GM12878 (cell line): Measurements from ENCODE around the gene RBM15. TPM values are rescaled to one million over a fixed set of nuclear protein-coding genes. Genes with fewer than 3 reads are reported as not detected.

Source experiments
- ATAC-seq: fragments of 200-7000 bp; cut with Tn5 transposase; 3 replicates; pipeline ENCODE4 v1.9.1; 2020; ENCODE audit warnings: mild to moderate bottlenecking, moderate library complexity
- BruUV-seq: library from RNA; stranded (reverse); fragments of 400-500 nt; replicated peaks from 2 replicates; lab custom pipeline; 2021; lab: Mats Ljungman, UMichigan
- CTCF ChIA-PET: fragments of 300-600 bp; sonication (Branson Sonifier 250); formaldehyde crosslinking; extraction: SDS; loops from one replicate; lab custom pipeline; 2021; ENCODE audit warnings: inconsistent platforms; lab: Yijun Ruan, JAX
- POLR2A ChIA-PET: fragments of 350-600 bp; formaldehyde crosslinking; extraction: SDS; loops from one replicate; lab custom pipeline; 2021; ENCODE audit warnings: inconsistent platforms; lab: Charles Lee
- RAD21 ChIA-PET: fragments of 300-600 bp; sonication (Branson Sonifier 250); formaldehyde crosslinking; loops from one replicate; lab custom pipeline; 2023; ENCODE audit warnings: antibody characterized with exemption; ENCODE audit not compliant: unreplicated experiment; lab: Charles Lee
- SMC1A ChIA-PET: fragments of 300-600 bp; sonication (Branson Sonifier 250); formaldehyde crosslinking; loops from one replicate; lab custom pipeline; 2023; ENCODE audit not compliant: unreplicated experiment, uncharacterized antibody; lab: Charles Lee
- DNase-seq: peaks from one replicate; pipeline ENCODE4 v3.0.0-alpha.2; 2011; ENCODE audit warnings: low read depth, low spot score
- FAIRE-seq: peaks from 3 replicates; lab custom pipeline; 2011; peaks lifted over from hg19 to GRCh38; lab: Jason Lieb, UNC
- H2AFZ ChIP-seq: 2 replicates; pipeline ENCODE4 v1.6.0; 2011; ENCODE audit warnings: low read depth, low read length, control low read depth; ENCODE audit not compliant: control insufficient read depth
- H3K27ac ChIP-seq: 2 replicates; pipeline ENCODE4 v1.5.1; 2011; ENCODE audit warnings: control low read depth; ENCODE audit not compliant: control insufficient read depth, insufficient read depth
- H3K27me3 ChIP-seq, 2 experiments: replicated peaks in 1 of 2; 2 replicates each; pipeline versions ENCODE4 v1.6.0 to v1.6.1; 2011; ENCODE audit warnings: low read length in 1 of 2; ENCODE audit not compliant: control insufficient read depth in 2 of 2, insufficient read depth in 2 of 2
- H3K36me3 ChIP-seq, 2 experiments: 2 replicates each; pipeline ENCODE4 v1.5.1; 2011; ENCODE audit warnings: low read length in 1 of 2; ENCODE audit not compliant: control insufficient read depth in 2 of 2, insufficient read depth in 2 of 2
- H3K4me1 ChIP-seq: 2 replicates; pipeline ENCODE4 v1.6.1; 2011; ENCODE audit warnings: mild to moderate bottlenecking, low read length, moderate library complexity, mixed read lengths; ENCODE audit not compliant: control insufficient read depth, insufficient read depth
- H3K4me2 ChIP-seq: 2 replicates; pipeline ENCODE4 v1.6.0; 2011; ENCODE audit warnings: control low read depth; ENCODE audit not compliant: control insufficient read depth, insufficient read depth
- H3K4me3 ChIP-seq: fragments of 200-600 bp; sonication (generic); 2 replicates; pipeline ENCODE4 v1.5.1; 2016
- H3K79me2 ChIP-seq: 2 replicates; pipeline ENCODE4 v1.6.0; 2011; ENCODE audit warnings: low read length; ENCODE audit not compliant: control insufficient read depth, insufficient read depth
- H3K9ac ChIP-seq: 2 replicates; pipeline ENCODE4 v1.8.0; 2011; ENCODE audit warnings: low read length, control low read depth, mixed read lengths; ENCODE audit not compliant: control insufficient read depth, insufficient read depth
- H3K9me3 ChIP-seq: replicated peaks from 3 replicates; pipeline ENCODE4 v1.5.1; 2011; ENCODE audit warnings: mild to moderate bottlenecking, low read length; ENCODE audit not compliant: control insufficient read depth, insufficient read depth
- H4K20me1 ChIP-seq: 2 replicates; pipeline ENCODE4 v1.6.0; 2011; ENCODE audit not compliant: control insufficient read depth, insufficient read depth
- CREB1 ChIP-seq: IDR thresholded peaks from 2 replicates; pipeline ENCODE4 v1.6.1; 2012; ENCODE audit warnings: low read depth, mild to moderate bottlenecking, inconsistent platforms
- GATAD2B ChIP-seq: fragments of 450-650 bp; conservative IDR thresholded peaks from 2 replicates; pipeline ENCODE4 v1.6.1; 2017; ENCODE audit warnings: low read depth, mild to moderate bottlenecking, moderate library complexity
- MEF2B ChIP-seq: fragments of 450-650 bp; IDR thresholded peaks from 2 replicates; pipeline ENCODE4 v1.6.1; 2018; ENCODE audit warnings: mild to moderate bottlenecking, moderate library complexity; ENCODE audit not compliant: partially characterized antibody, poor library complexity, severe bottlenecking
- MTA2 ChIP-seq: fragments of 450-650 bp; IDR thresholded peaks from 2 replicates; pipeline ENCODE4 v1.6.1; 2016; ENCODE audit warnings: low read depth, mild to moderate bottlenecking, moderate library complexity
- SMARCA5 ChIP-seq: fragments of 450-650 bp; IDR thresholded peaks from 2 replicates; pipeline ENCODE4 v1.6.1; 2017; ENCODE audit warnings: mild to moderate bottlenecking
- TCF7 ChIP-seq: IDR thresholded peaks from 2 replicates; pipeline ENCODE4 v1.6.1; 2014; ENCODE audit warnings: antibody characterized with exemption, borderline replicate concordance
- WGBS: methylation state at CpG from one replicate; pipeline ENCODE4 v1.1.6; 2016; ENCODE audit warnings: low lambda C conversion rate; ENCODE audit not compliant: insufficient replicate concordance, insufficient coverage; ENCODE audit errors: missing lambda C conversion rate; 5-methylcytosine and 5-hydroxymethylcytosine counted together
- in situ Hi-C: fragments of 300-500 bp; cut with MboI; formaldehyde crosslinking; loops from 9 replicates; pipeline ENCODE4 v1.14.3; 2018; ENCODE audit warnings: mixed read lengths
- intact Hi-C: fragments of 100-400 bp; cut with micrococcal nuclease; formaldehyde crosslinking; loops from one replicate; pipeline ENCODE4 v1.14.2; 2022; ENCODE audit not compliant: unreplicated experiment
- polyA plus RNA-seq, 11 experiments: library from polyadenylated mRNA; depleted of rRNA in 4 of 11; unstranded in 6 of 11; stranded (reverse) in 5 of 11; fragments of >200 nt; fragmentation: Nextera tagmentation in 4 of 11; fragmentation: Illumina TruSeq in 1 of 11; extraction: Ambion mirVana in 4 of 11; extraction: Trizol in 1 of 11; gene quantifications; 1 replicate in 1 of 11; 2 replicates in 10 of 11; pipeline versions ENCODE4 v1.2.1 to v1.2.3, GENCODE V29; 2011 to 2016; ENCODE audit warnings: inconsistent platforms in 2 of 11, missing spikeins in 2 of 11, low read depth in 1 of 11
- total RNA-seq, 4 experiments: library from RNA; depleted of rRNA in 3 of 4; stranded (reverse); fragments of >200 nt in 3 of 4; fragmentation: Illumina TruSeq in 1 of 4; extraction: Trizol in 1 of 4; gene quantifications; 2 replicates each; pipeline versions ENCODE4 v1.2.1 to v1.2.3, GENCODE V29; 2013 to 2021
- TF ChIP-seq, protein P1 (sequence below): fragments of 450-650 bp; IDR thresholded peaks from 2 replicates; pipeline ENCODE4 v1.6.1; 2016; ENCODE audit warnings: mild to moderate bottlenecking, moderate library complexity, borderline replicate concordance

The RBM15 gene
- total and polyA plus RNA-seq, 10 of the 15 experiments (the other 5 are each of a cell fraction or from before 2014, with no cell fraction given) = 3.1 to 63.2 (median 26.7) TPM

DNA sequence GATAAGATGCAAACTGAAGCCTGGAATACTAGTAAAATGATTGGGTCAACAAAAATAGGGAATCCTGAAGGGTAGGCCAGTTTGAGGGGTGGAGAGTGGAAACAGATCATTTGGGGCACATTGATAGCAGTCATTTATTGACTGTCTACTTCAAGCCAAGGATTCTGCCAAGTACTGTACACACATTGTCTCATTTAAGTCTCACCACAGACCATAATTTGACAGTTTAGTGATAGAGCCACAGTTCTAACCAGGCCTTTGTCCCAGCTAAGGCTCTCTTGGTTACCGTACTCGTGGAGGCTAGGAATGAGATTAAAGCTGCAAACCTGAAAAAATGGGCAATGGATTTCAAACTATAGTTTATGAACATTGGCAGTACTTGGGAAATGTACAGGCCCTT is 11.2 kb downstream of the RBM15 start (continued):
- TF ChIP-seq, protein P1, sequence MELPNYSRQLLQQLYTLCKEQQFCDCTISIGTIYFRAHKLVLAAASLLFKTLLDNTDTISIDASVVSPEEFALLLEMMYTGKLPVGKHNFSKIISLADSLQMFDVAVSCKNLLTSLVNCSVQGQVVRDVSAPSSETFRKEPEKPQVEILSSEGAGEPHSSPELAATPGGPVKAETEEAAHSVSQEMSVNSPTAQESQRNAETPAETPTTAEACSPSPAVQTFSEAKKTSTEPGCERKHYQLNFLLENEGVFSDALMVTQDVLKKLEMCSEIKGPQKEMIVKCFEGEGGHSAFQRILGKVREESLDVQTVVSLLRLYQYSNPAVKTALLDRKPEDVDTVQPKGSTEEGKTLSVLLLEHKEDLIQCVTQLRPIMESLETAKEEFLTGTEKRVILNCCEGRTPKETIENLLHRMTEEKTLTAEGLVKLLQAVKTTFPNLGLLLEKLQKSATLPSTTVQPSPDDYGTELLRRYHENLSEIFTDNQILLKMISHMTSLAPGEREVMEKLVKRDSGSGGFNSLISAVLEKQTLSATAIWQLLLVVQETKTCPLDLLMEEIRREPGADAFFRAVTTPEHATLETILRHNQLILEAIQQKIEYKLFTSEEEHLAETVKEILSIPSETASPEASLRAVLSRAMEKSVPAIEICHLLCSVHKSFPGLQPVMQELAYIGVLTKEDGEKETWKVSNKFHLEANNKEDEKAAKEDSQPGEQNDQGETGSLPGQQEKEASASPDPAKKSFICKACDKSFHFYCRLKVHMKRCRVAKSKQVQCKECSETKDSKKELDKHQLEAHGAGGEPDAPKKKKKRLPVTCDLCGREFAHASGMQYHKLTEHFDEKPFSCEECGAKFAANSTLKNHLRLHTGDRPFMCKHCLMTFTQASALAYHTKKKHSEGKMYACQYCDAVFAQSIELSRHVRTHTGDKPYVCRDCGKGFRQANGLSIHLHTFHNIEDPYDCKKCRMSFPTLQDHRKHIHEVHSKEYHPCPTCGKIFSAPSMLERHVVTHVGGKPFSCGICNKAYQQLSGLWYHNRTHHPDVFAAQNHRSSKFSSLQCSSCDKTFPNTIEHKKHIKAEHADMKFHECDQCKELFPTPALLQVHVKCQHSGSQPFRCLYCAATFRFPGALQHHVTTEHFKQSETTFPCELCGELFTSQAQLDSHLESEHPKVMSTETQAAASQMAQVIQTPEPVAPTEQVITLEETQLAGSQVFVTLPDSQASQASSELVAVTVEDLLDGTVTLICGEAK = no peak
- no peak for TF ChIP-seq CREB1

DNA sequence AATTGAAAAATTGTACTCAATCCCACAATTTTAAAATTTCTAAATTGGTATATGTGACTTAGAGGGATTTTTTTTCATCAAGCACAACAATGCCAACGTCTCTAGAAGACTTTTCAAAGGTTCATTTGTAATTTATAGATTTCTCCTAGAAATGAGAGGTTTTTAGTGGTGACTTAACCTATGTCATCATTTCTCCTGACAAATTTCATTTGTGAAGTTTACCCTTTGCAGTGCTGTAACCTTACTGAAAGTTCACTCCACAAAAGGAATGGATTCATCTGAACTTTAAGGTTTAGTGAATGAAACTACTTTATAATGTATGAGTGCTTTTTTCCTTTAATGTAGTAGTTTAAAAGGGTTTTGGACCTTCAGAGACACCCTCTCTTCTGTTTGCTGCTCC is 16.1 kb downstream of the RBM15 start:
- 32% methylated on average over 1 of the region's 1 CpG for WGBS
- Histone ChIP-seq H4K20me1 (no peaks in the 10 kb centered on the region), H3K79me2 (peaks cover 78% of the 10 kb centered on the region), H3K4me1 (peaks cover 2% of the 10 kb centered on the region; the same call in 1 of the 2 replicates), H3K27ac (no peak overlapping the region), H3K9ac (no peak overlapping the region), H3K36me3 (peaks cover 0 to 20% of the 10 kb centered on the region in 2 experiments), H3K4me2 (no peak overlapping the region), H3K9me3 (no peaks in the 10 kb centered on the region; the same call in 2 of the 3 replicates), H3K27me3 (no peaks in the 10 kb centered on the region), H2AFZ (no peak overlapping the region), H3K4me3 (no peak overlapping the region)
- FAIRE-seq = no peak
- TF ChIP-seq MEF2B = no peak
- TF ChIP-seq MTA2 = no peak
- TF ChIP-seq TCF7 = no peak
- TF ChIP-seq SMARCA5 = no peak
- no peak for TF ChIP-seq GATAD2B
- in situ Hi-C loops (no loop called here), intact Hi-C loops (no loop called here)
- SMC1A ChIA-PET = no interaction called here
- BruUV-seq = no TSS peak
- no peak for DNase-seq
- RAD21 ChIA-PET = no interaction called here
- CTCF ChIA-PET = no interaction called here
- ATAC-seq = no peak
- POLR2A ChIA-PET = no interaction called here
